IMR-90 (cell line): ENCODE measurements around the gene MRTFB. TPM values are rescaled to one million over a fixed set of nuclear protein-coding genes. Genes with fewer than 3 reads are reported as not detected.
"Not testable (repeated sequence)": the region's sequence is repeated elsewhere in the genome, so short reads cannot be mapped to it uniquely, and the experiment has no call there.

Source experiments
- ATAC-seq: fragments of 200-7000 bp; cut with Tn5 transposase; 2 replicates; pipeline ENCODE4 v1.9.1; 2020; ENCODE audit warnings: low read depth, mild to moderate bottlenecking, moderate library complexity
- BruUV-seq: library from RNA; stranded (reverse); fragments of 400-500 nt; replicated peaks from 2 replicates; lab custom pipeline; 2021; lab: Mats Ljungman, UMichigan
- CTCF ChIA-PET: fragments of 300-600 bp; formaldehyde crosslinking; extraction: SDS; loops from one replicate; lab custom pipeline; 2021; ENCODE audit warnings: antibody characterized with exemption; lab: Yijun Ruan, JAX
- POLR2A ChIA-PET: fragments of 300-600 bp; sonication (Branson Sonifier 250); formaldehyde crosslinking; loops from one replicate; lab custom pipeline; 2022; ENCODE audit warnings: antibody characterized with exemption; ENCODE audit not compliant: unreplicated experiment; lab: Charles Lee
- DNase-seq: peaks from one replicate; pipeline ENCODE4 v3.0.0; 2013
- H2AFZ ChIP-seq: replicated peaks from 2 replicates; pipeline ENCODE3; 2013; ENCODE audit warnings: low read length, mild to moderate bottlenecking; ENCODE audit not compliant: poor library complexity
- H2AK5ac ChIP-seq: 2 replicates; pipeline ENCODE4 v1.6.1; 2013; ENCODE audit warnings: low read depth, low read length, inconsistent platforms
- H2AK9ac ChIP-seq: replicated peaks from 2 replicates; pipeline ENCODE3; 2013; ENCODE audit warnings: mild to moderate bottlenecking, low read depth, low read length, moderate library complexity; ENCODE audit not compliant: poor library complexity
- H2BK120ac ChIP-seq: 2 replicates; pipeline ENCODE4 v1.6.1; 2013; ENCODE audit warnings: low read depth, low read length, inconsistent platforms
- H2BK15ac ChIP-seq: 3 replicates; pipeline ENCODE4 v1.6.1; 2013; ENCODE audit warnings: low read depth, low read length, inconsistent platforms
- H2BK20ac ChIP-seq: 2 replicates; pipeline ENCODE4 v1.6.1; 2013; ENCODE audit warnings: low read depth, mild to moderate bottlenecking, inconsistent platforms, low read length, moderate library complexity
- H2BK5ac ChIP-seq: 2 replicates; pipeline ENCODE4 v1.6.1; 2013; ENCODE audit warnings: mild to moderate bottlenecking, low read depth, low read length, inconsistent platforms; ENCODE audit not compliant: poor library complexity, severe bottlenecking
- H3K14ac ChIP-seq: replicated peaks from 2 replicates; pipeline ENCODE4 v1.6.1; 2013; ENCODE audit warnings: low read depth, low read length, inconsistent platforms
- H3K18ac ChIP-seq: 2 replicates; pipeline ENCODE4 v1.6.1; 2013; ENCODE audit warnings: low read depth, low read length, control low read depth
- H3K23ac ChIP-seq: 2 replicates; pipeline ENCODE4 v1.6.1; 2013; ENCODE audit warnings: low read depth, low read length, inconsistent platforms
- H3K27ac ChIP-seq: 2 replicates; pipeline ENCODE4 v1.5.1; 2013; ENCODE audit warnings: mild to moderate bottlenecking, control low read depth, low read length; ENCODE audit not compliant: insufficient read depth
- H3K27me3 ChIP-seq: 2 replicates; pipeline ENCODE4 v1.6.1; 2013; ENCODE audit warnings: low read length; ENCODE audit not compliant: control insufficient read depth, insufficient read depth
- H3K36me3 ChIP-seq: 2 replicates; pipeline ENCODE4 v1.6.1; 2013; ENCODE audit warnings: low read length, mixed read lengths; ENCODE audit not compliant: control insufficient read depth, insufficient read depth
- H3K4ac ChIP-seq: 2 replicates; pipeline ENCODE4 v1.6.1; 2013; ENCODE audit warnings: low read depth, low read length, inconsistent platforms
- H3K4me1 ChIP-seq: 2 replicates; pipeline ENCODE4 v1.6.1; 2013; ENCODE audit warnings: low read length, mixed read lengths; ENCODE audit not compliant: control insufficient read depth, insufficient read depth
- H3K4me2 ChIP-seq: 2 replicates; pipeline ENCODE4 v1.6.1; 2013; ENCODE audit warnings: low read depth, mild to moderate bottlenecking, control low read depth, low read length, moderate library complexity
- H3K4me3 ChIP-seq: 2 replicates; pipeline ENCODE4 v1.5.1; 2013; ENCODE audit warnings: low read depth, mild to moderate bottlenecking, control low read depth, low read length, moderate library complexity; ENCODE audit not compliant: insufficient read depth
- H3K56ac ChIP-seq: 2 replicates; pipeline ENCODE4 v1.6.1; 2013; ENCODE audit warnings: low read length, inconsistent platforms; ENCODE audit not compliant: insufficient read depth; ENCODE audit errors: extremely low read depth
- H3K79me1 ChIP-seq, 2 experiments: 2 replicates each; pipeline ENCODE4 v1.6.1; 2013; ENCODE audit warnings: low read length in 2 of 2, inconsistent platforms in 1 of 2, low read depth in 1 of 2
- H3K9ac ChIP-seq: 2 replicates; pipeline ENCODE4 v1.6.1; 2013; ENCODE audit warnings: low read depth, low read length, control low read depth
- H3K9me1 ChIP-seq: 2 replicates; pipeline ENCODE4 v1.6.1; 2013; ENCODE audit warnings: low read length, inconsistent platforms; ENCODE audit not compliant: insufficient read depth
- H3K9me3 ChIP-seq: 2 replicates; pipeline ENCODE4 v1.6.1; 2013; ENCODE audit warnings: low read length; ENCODE audit not compliant: control insufficient read depth, insufficient read depth
- H4K20me1 ChIP-seq: 2 replicates; pipeline ENCODE4 v1.6.1; 2013; ENCODE audit warnings: low read length, inconsistent platforms; ENCODE audit not compliant: insufficient read depth
- H4K5ac ChIP-seq: 2 replicates; pipeline ENCODE4 v1.6.1; 2013; ENCODE audit warnings: mild to moderate bottlenecking, low read depth, low read length, control low read depth
- H4K8ac ChIP-seq, 2 experiments: 2 replicates each; pipeline ENCODE4 v1.6.1; 2013; ENCODE audit warnings: low read depth in 2 of 2, low read length in 2 of 2, control low read depth in 1 of 2, inconsistent platforms in 1 of 2
- H4K91ac ChIP-seq: 2 replicates; pipeline ENCODE4 v1.6.1; 2013; ENCODE audit warnings: low read depth, low read length, inconsistent platforms; ENCODE audit not compliant: insufficient read depth
- WGBS, 2 experiments: methylation state at CpG; one replicate each; pipeline versions ENCODE4 v1.1.5 to v1.1.7; 2013; ENCODE audit warnings: missing lambda C conversion rate in 2 of 2; ENCODE audit not compliant: insufficient read length in 1 of 2; ENCODE audit errors: extremely low coverage in 2 of 2; 5-methylcytosine and 5-hydroxymethylcytosine counted together
- dilution Hi-C: fragments of 300-500 bp; cut with HindIII; formaldehyde crosslinking; loops from one replicate; pipeline ENCODE4 v1.14.3; 2018; ENCODE audit warnings: low sequenced_read_pairs; ENCODE audit not compliant: unreplicated experiment
- in situ Hi-C: fragments of 300-500 bp; cut with MboI; formaldehyde crosslinking; loops from 3 replicates; pipeline ENCODE4 v1.14.3; 2019; ENCODE audit warnings: low sequenced_read_pairs, inconsistent platforms, mixed read lengths
- intact Hi-C: fragments of 100-400 bp; cut with micrococcal nuclease; formaldehyde crosslinking; loops from 2 replicates; pipeline ENCODE4 v1.10.0; 2022
- polyA plus RNA-seq, 3 experiments: library from polyadenylated mRNA; depleted of rRNA; stranded (reverse); fragments of >200 nt; gene quantifications; 2 replicates each; pipeline ENCODE4 v1.2.3, GENCODE V29; 2012; ENCODE audit warnings: low replicate concordance in 1 of 3
- total RNA-seq: library from RNA; depleted of rRNA; stranded (reverse); fragments of >200 nt; gene quantifications from 2 replicates; pipeline ENCODE4 v1.2.3, GENCODE V29; 2012

MRTFB gene
- total and polyA plus RNA-seq, 2 of the 4 experiments (the other 2 are of a cell fraction) = 4.4 to 5.4 TPM

DNA sequence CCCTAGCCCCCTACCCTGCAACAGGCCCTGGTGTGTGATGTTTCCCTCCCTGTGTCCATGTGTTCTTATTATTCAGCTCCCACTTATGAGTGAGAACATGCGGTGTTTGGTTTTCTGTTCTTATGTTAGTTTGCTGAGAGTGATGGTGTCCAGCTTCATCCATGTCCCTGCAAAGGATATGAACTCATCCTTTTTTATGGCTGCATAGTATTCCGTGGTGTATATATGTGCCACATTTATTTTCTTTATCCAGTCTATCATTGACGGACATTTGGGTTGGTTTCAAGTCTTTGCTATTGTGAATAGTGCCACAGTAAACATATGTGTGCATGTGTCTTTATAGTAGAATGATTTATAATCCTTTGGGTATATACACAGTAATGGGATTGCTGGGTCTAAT, 51.3 kb downstream of the MRTFB start:
- H3K14ac ChIP-seq, H3K4me3 ChIP-seq, H3K4me2 ChIP-seq, H4K5ac ChIP-seq, H3K9me1 ChIP-seq, H4K91ac ChIP-seq, dilution Hi-C loops, H3K23ac ChIP-seq, intact Hi-C loops, H2BK120ac ChIP-seq, CTCF ChIA-PET, H2AK9ac ChIP-seq, H3K56ac ChIP-seq, H3K4ac ChIP-seq, H2BK20ac ChIP-seq, H3K4me1 ChIP-seq, H3K36me3 ChIP-seq, BruUV-seq, H4K8ac ChIP-seq, H2BK5ac ChIP-seq, H3K27me3 ChIP-seq, H2BK15ac ChIP-seq, H2AFZ ChIP-seq, in situ Hi-C loops, H3K9ac ChIP-seq, H3K27ac ChIP-seq, H4K20me1 ChIP-seq, H3K79me1 ChIP-seq, H3K18ac ChIP-seq, H2AK5ac ChIP-seq, H3K9me3 ChIP-seq, POLR2A ChIA-PET, ATAC-seq, DNase-seq: not testable (repeated sequence)
- WGBS, 2 experiments = no CpG with 5 or more reads among the region's 3 CpGs
